ENCODE results near the gene LENG9. TPM values are rescaled to one million over a fixed set of nuclear protein-coding genes. Genes with fewer than 3 reads are reported as not detected.

Gene LENG9
- total RNA-seq, 1 experiment from 2014 or later, result 4.2 TPM

DNA sequence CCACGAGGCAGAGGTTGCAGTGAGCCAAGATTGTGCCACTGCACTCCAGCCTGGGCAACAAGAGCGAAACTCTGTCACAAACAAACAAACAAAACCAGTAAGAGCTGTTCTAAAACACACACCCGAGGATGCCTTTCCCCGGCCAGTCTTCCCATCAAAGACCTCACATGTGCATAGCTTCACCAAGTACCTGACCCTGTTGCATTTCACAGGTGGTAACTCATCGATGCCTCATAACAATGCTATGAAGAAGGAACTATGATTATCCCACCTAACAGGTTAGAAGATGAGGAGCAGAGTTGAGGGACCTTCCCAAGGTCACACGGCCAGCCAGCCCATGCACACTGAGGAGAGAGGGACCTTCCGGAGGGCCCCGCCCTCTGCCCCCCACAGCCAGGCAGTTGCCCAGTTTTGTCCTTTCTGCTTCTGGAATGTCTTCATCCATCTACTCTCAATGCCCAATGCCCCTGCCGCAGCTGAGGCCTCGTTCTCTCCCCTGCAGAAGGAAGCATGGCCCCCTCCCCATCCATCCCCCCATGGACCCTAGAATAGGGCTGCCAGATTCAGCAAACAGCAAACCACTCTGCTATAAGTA lies 31.3 kb downstream of the LENG9 start:
- H3K9me3 ChIP-seq (ENCODE audit: low read depth, low read length, poor library complexity, severe bottlenecking), result no peaks in the 10 kb centered on the region
- no peak for TF ChIP-seq EZH2 (IDR thresholded peaks at IDR 0.05; ENCODE audit: borderline replicate concordance, low read depth, low read length, poor library complexity, severe bottlenecking)
- TF ChIP-seq, protein P1, sequence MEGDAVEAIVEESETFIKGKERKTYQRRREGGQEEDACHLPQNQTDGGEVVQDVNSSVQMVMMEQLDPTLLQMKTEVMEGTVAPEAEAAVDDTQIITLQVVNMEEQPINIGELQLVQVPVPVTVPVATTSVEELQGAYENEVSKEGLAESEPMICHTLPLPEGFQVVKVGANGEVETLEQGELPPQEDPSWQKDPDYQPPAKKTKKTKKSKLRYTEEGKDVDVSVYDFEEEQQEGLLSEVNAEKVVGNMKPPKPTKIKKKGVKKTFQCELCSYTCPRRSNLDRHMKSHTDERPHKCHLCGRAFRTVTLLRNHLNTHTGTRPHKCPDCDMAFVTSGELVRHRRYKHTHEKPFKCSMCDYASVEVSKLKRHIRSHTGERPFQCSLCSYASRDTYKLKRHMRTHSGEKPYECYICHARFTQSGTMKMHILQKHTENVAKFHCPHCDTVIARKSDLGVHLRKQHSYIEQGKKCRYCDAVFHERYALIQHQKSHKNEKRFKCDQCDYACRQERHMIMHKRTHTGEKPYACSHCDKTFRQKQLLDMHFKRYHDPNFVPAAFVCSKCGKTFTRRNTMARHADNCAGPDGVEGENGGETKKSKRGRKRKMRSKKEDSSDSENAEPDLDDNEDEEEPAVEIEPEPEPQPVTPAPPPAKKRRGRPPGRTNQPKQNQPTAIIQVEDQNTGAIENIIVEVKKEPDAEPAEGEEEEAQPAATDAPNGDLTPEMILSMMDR (conservative IDR thresholded peaks at IDR 0.05; ENCODE audit: low read depth, low read length), result no peak
- intact Hi-C loops (cut with micrococcal nuclease; ENCODE audit: unreplicated experiment), result no loop called here
- no peak for DNase-seq (ENCODE audit: low spot score)
- no TSS peak for BruUV-seq (replicated peaks)
- no peak overlapping the region for H3K4me3 ChIP-seq (ENCODE audit: low read depth, low read length, poor library complexity, severe bottlenecking)
- H3K4me1 ChIP-seq (ENCODE audit: insufficient read depth, low read length, poor library complexity, severe bottlenecking), result peaks cover 16% of the 10 kb centered on the region
- ChIA-PET CTCF (no interaction called here), POLR2A (ENCODE audit: low non-redundant PET) (no interaction called here)
- H3K27me3 ChIP-seq (replicated peaks; ENCODE audit: insufficient read depth, low read depth, low read length, poor library complexity), result peaks cover 4% of the 10 kb centered on the region
- no peak overlapping the region for H3K27ac ChIP-seq (ENCODE audit: low read depth, low read length, poor library complexity, severe bottlenecking)
- H3K36me3 ChIP-seq (ENCODE audit: insufficient read depth, low read length, poor library complexity, severe bottlenecking), result no peaks in the 10 kb centered on the region

DNA sequence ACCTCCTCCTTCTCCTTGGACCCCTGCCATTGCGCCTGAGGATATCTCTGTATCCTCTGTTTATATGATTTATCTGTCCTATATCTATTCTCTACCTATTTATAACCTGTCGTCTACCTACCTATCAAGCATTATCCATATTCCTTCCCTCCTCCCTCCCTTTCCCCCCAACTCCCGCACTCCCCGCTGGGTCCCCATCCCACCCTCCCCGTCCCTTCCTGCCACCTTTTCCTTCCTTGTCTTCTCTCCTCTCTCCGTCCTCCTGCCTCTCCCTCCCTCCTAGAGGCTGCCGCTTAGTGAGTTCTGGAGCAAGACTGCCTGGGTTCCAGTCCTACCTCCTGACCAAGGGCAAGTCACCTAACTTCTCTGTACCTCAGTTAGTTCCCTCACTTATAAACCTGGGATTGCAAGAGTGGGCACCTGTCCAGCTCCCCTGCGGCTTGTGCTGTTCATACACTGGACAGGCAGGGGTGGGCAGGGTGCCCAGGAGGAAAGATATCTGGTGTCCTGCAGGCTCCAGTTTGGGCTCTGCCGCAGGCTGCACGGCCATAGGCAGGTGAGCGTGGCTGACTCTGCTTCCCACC lies 32.2 kb downstream of the LENG9 start:
- ChIA-PET CTCF (no interaction called here), POLR2A (ENCODE audit: low non-redundant PET) (interaction anchor here (0.5 kb wide), 1 partner anchor 53 kb away, joined by 20 read pairs; no protein-coding TSS in a partner anchor)
- peaks cover 4% of the 10 kb centered on the region for H3K27me3 ChIP-seq (replicated peaks; ENCODE audit: insufficient read depth, low read depth, low read length, poor library complexity)
- intact Hi-C loops (cut with micrococcal nuclease; ENCODE audit: unreplicated experiment), result no loop called here
- no peak overlapping the region for H3K27ac ChIP-seq (ENCODE audit: low read depth, low read length, poor library complexity, severe bottlenecking)
- no peaks in the 10 kb centered on the region for H3K36me3 ChIP-seq (ENCODE audit: insufficient read depth, low read length, poor library complexity, severe bottlenecking)
- peaks cover 16% of the 10 kb centered on the region for H3K4me1 ChIP-seq (ENCODE audit: insufficient read depth, low read length, poor library complexity, severe bottlenecking)
- peak overlapping the region; percentile 47 for H3K4me3 ChIP-seq (ENCODE audit: low read depth, low read length, poor library complexity, severe bottlenecking)
- no peaks in the 10 kb centered on the region for H3K9me3 ChIP-seq (ENCODE audit: low read depth, low read length, poor library complexity, severe bottlenecking)
- TF ChIP-seq, protein P1 (conservative IDR thresholded peaks at IDR 0.05; ENCODE audit: low read depth, low read length), result no peak
- no peak for DNase-seq (ENCODE audit: low spot score)
- BruUV-seq (replicated peaks), result no TSS peak

- Histone ChIP-seq H3K4me1 (ENCODE audit: insufficient read depth, low read length, poor library complexity, severe bottlenecking) (peaks cover 16% of the 10 kb centered on the region), H3K27me3 (replicated peaks; ENCODE audit: insufficient read depth, low read depth, low read length, poor library complexity) (peaks cover 4% of the 10 kb centered on the region), H3K27ac (ENCODE audit: low read depth, low read length, poor library complexity, severe bottlenecking) (no peak overlapping the region), H3K4me3 (ENCODE audit: low read depth, low read length, poor library complexity, severe bottlenecking) (peak overlapping the region; percentile 47), H3K9me3 (ENCODE audit: low read depth, low read length, poor library complexity, severe bottlenecking) (no peaks in the 10 kb centered on the region), H3K36me3 (ENCODE audit: insufficient read depth, low read length, poor library complexity, severe bottlenecking) (no peaks in the 10 kb centered on the region)
- intact Hi-C loops (cut with micrococcal nuclease; ENCODE audit: unreplicated experiment), result no loop called here
- no peak for TF ChIP-seq EZH2 (IDR thresholded peaks at IDR 0.05; ENCODE audit: borderline replicate concordance, low read depth, low read length, poor library complexity, severe bottlenecking)
- TF ChIP-seq, protein P1 (conservative IDR thresholded peaks at IDR 0.05; ENCODE audit: low read depth, low read length), result peak; percentile 54
- ChIA-PET CTCF (interaction anchor here (0.6 kb wide), 4 partner anchors 8 to 637 kb away, joined by 4 to 13 read pairs (median 8); no protein-coding TSS in a partner anchor), POLR2A (ENCODE audit: low non-redundant PET) (interaction anchor here (0.5 to 0.6 kb wide), 2 partner anchors 10 to 54 kb away, joined by 13 to 20 read pairs; no protein-coding TSS in a partner anchor)
- DNase-seq (ENCODE audit: low spot score), result peak; percentile 81
- BruUV-seq (replicated peaks), result no TSS peak
Observed at GRCh38 chr19:54430306-54431254, 33.0 kb downstream of the LENG9 start.
